IPS-20b (cell line): Measurements from ENCODE around the gene MRGPRD.
"Not testable (repeated sequence)": the region's sequence is repeated elsewhere in the genome, so short reads cannot be mapped to it uniquely, and the experiment has no call there.

Experiments used
- H3K27ac ChIP-seq: one replicate; pipeline ENCODE4 v1.5.1; 2013; ENCODE audit warnings: low read length
- H3K27me3 ChIP-seq: 2 replicates; pipeline ENCODE4 v1.6.1; 2013; ENCODE audit warnings: mild to moderate bottlenecking, low read length, inconsistent platforms; ENCODE audit not compliant: insufficient read depth
- H3K36me3 ChIP-seq: 2 replicates; pipeline ENCODE4 v1.6.1; 2013; ENCODE audit warnings: low read depth, mild to moderate bottlenecking, inconsistent platforms, low read length, moderate library complexity; ENCODE audit not compliant: insufficient read depth
- H3K4me1 ChIP-seq: 2 replicates; pipeline ENCODE4 v1.6.1; 2013; ENCODE audit warnings: mild to moderate bottlenecking, control low read depth, inconsistent platforms, low read length, moderate library complexity; ENCODE audit not compliant: insufficient read depth
- H3K4me3 ChIP-seq: 2 replicates; pipeline ENCODE4 v1.5.1; 2013; ENCODE audit warnings: mild to moderate bottlenecking, low read length, inconsistent platforms
- H3K9ac ChIP-seq: 2 replicates; pipeline ENCODE4 v1.6.1; 2013; ENCODE audit warnings: low read depth, mild to moderate bottlenecking, inconsistent platforms, low read length, moderate library complexity
- H3K9me3 ChIP-seq: 2 replicates; pipeline ENCODE4 v1.6.1; 2013; ENCODE audit warnings: mild to moderate bottlenecking, low read depth, low read length, inconsistent platforms; ENCODE audit not compliant: insufficient read depth

Gene MRGPRD

GRCh38 chr11:69004411-69005182, 23.8 kb upstream of the MRGPRD start:
- no peaks in the 10 kb centered on the region for H3K9me3 ChIP-seq
- H3K9ac ChIP-seq = no peak overlapping the region
- no peaks in the 10 kb centered on the region for H3K4me1 ChIP-seq
- H3K4me3 ChIP-seq = no peak overlapping the region
- no peaks in the 10 kb centered on the region for H3K36me3 ChIP-seq
- H3K27ac ChIP-seq = no peak overlapping the region
- no peaks in the 10 kb centered on the region for H3K27me3 ChIP-seq

GRCh38 chr11:69003866-69004367, 23.1 kb upstream of the MRGPRD start:
- Histone ChIP-seq H3K9me3 (no peaks in the 10 kb centered on the region), H3K9ac (no peak overlapping the region), H3K27ac (no peak overlapping the region), H3K4me3 (no peak overlapping the region), H3K27me3 (no peaks in the 10 kb centered on the region), H3K36me3 (no peaks in the 10 kb centered on the region), H3K4me1 (no peaks in the 10 kb centered on the region)

GRCh38 chr11:69003301-69003865, 22.6 kb upstream of the MRGPRD start:
- Histone ChIP-seq H3K4me3 (no peak overlapping the region), H3K9ac (no peak overlapping the region), H3K27me3 (no peaks in the 10 kb centered on the region), H3K27ac (no peak overlapping the region), H3K4me1 (no peaks in the 10 kb centered on the region), H3K36me3 (no peaks in the 10 kb centered on the region), H3K9me3 (no peaks in the 10 kb centered on the region)

- no peaks in the 10 kb centered on the region for H3K4me1 ChIP-seq
- no peak overlapping the region for H3K27ac ChIP-seq
- no peak overlapping the region for H3K4me3 ChIP-seq
- H3K36me3 ChIP-seq = no peaks in the 10 kb centered on the region
- H3K27me3 ChIP-seq = no peaks in the 10 kb centered on the region
- no peak overlapping the region for H3K9ac ChIP-seq
- no peaks in the 10 kb centered on the region for H3K9me3 ChIP-seq
Measured at GRCh38 chr11:69002570-69003231, 21.9 kb upstream of the MRGPRD start.

GRCh38 chr11:69002110-69002569, 21.4 kb upstream of the MRGPRD start:
- H3K9ac ChIP-seq = no peak overlapping the region
- no peaks in the 10 kb centered on the region for H3K27me3 ChIP-seq
- H3K4me3 ChIP-seq = no peak overlapping the region
- H3K9me3 ChIP-seq = no peaks in the 10 kb centered on the region
- H3K36me3 ChIP-seq = no peaks in the 10 kb centered on the region
- H3K4me1 ChIP-seq = no peaks in the 10 kb centered on the region
- no peak overlapping the region for H3K27ac ChIP-seq

GRCh38 chr11:69001243-69002081, 20.7 kb upstream of the MRGPRD start:
- no peaks in the 10 kb centered on the region for H3K36me3 ChIP-seq
- no peak overlapping the region for H3K9ac ChIP-seq
- H3K27ac ChIP-seq = no peak overlapping the region
- H3K4me3 ChIP-seq = no peak overlapping the region
- no peaks in the 10 kb centered on the region for H3K27me3 ChIP-seq
- H3K4me1 ChIP-seq = no peaks in the 10 kb centered on the region
- H3K9me3 ChIP-seq = no peaks in the 10 kb centered on the region

- Histone ChIP-seq H3K9me3 (no peaks in the 10 kb centered on the region), H3K27me3 (no peaks in the 10 kb centered on the region), H3K4me3 (no peak overlapping the region), H3K9ac (no peak overlapping the region), H3K27ac (no peak overlapping the region), H3K4me1 (no peaks in the 10 kb centered on the region), H3K36me3 (no peaks in the 10 kb centered on the region)
Measured at GRCh38 chr11:69000831-69001242, 20.1 kb upstream of the MRGPRD start.

GRCh38 chr11:69000391-69000790, 19.6 kb upstream of the MRGPRD start:
- no peaks in the 10 kb centered on the region for H3K27me3 ChIP-seq
- no peaks in the 10 kb centered on the region for H3K36me3 ChIP-seq
- no peak overlapping the region for H3K4me3 ChIP-seq
- no peaks in the 10 kb centered on the region for H3K9me3 ChIP-seq
- H3K4me1 ChIP-seq = no peaks in the 10 kb centered on the region
- H3K27ac ChIP-seq = no peak overlapping the region
- H3K9ac ChIP-seq = no peak overlapping the region

GRCh38 chr11:68999748-69000355, 19.1 kb upstream of the MRGPRD start:
- H3K27ac ChIP-seq, H3K36me3 ChIP-seq, H3K9ac ChIP-seq, H3K4me1 ChIP-seq, H3K9me3 ChIP-seq, H3K4me3 ChIP-seq, H3K27me3 ChIP-seq: not testable (repeated sequence)

GRCh38 chr11:68999093-68999747, 18.4 kb upstream of the MRGPRD start:
- Histone ChIP-seq H3K9ac (no peak overlapping the region), H3K27ac (no peak overlapping the region), H3K9me3 (no peaks in the 10 kb centered on the region), H3K27me3 (no peaks in the 10 kb centered on the region), H3K4me3 (no peak overlapping the region), H3K36me3 (no peaks in the 10 kb centered on the region), H3K4me1 (no peaks in the 10 kb centered on the region)
